Placental pericyte (primary cell): Measurements from ENCODE around the gene TMEM38A. TPM values are rescaled to one million over a fixed set of nuclear protein-coding genes. Genes with fewer than 3 reads are reported as not detected.

Source experiments
- small RNA-seq: library from RNA; depleted of rRNA; stranded (forward); fragments of <200 nt; gene quantifications from one replicate; pipeline ENCODE3, GENCODE V24; 2012; ENCODE audit warnings: low replicate concordance
- total RNA-seq: library from RNA; depleted of rRNA; stranded (reverse); fragments of >200 nt; gene quantifications from 2 replicates; pipeline ENCODE4 v1.2.3, GENCODE V29; 2012

TMEM38A gene
- total RNA-seq, result 0.57 and 2.2 TPM in 2 replicates

GRCh38 chr19:16660763-16661479 lies at the start of gene TMEM38A:
Gene TMEM38A, plus strand, starts transcription at chr19:16661139. Its CDS starts 79 bp downstream, at chr19:16661218.

GRCh38 chr19:16628183-16628983 lies 32.6 kb upstream of the TMEM38A start, which contains the start of gene MED26:
Gene MED26, minus strand, starts transcription at chr19:16628204. Its CDS starts 261 bp downstream, at chr19:16627943.

GRCh38 chr19:16659832-16660708 lies 869 bp upstream of the TMEM38A start, which contains the start of gene SMIM7:
Gene SMIM7, minus strand, starts transcription at chr19:16660144. Its CDS starts 34 bp downstream, at chr19:16660110.

Small RNA genes within 50 kb of the gene (small RNA-seq; reads per million reads assigned to genes)
- not detected for gene AC008737.2

Other genes with a start within 250 kb of the TMEM38A start
- 14.9 and 16.0 TPM in 2 replicates for gene EPS15L1, start 189.2 kb upstream of the TMEM38A start, total RNA-seq
- gene CALR3, start 165.0 kb upstream of the TMEM38A start, total RNA-seq, result not detected in 2 replicates
- gene C19orf44, start 164.7 kb upstream of the TMEM38A start, total RNA-seq, result 4.6 and 5.9 TPM in 2 replicates
- gene CHERP, start 118.7 kb upstream of the TMEM38A start, total RNA-seq, result 7.9 and 9.2 TPM in 2 replicates
- 46.8 and 54.1 TPM in 2 replicates for gene SLC35E1, start 88.7 kb upstream of the TMEM38A start, total RNA-seq
- gene MED26, start 32.9 kb upstream of the TMEM38A start, total RNA-seq, result 5.0 and 11.0 TPM in 2 replicates
- gene SMIM7, start 995 bp upstream of the TMEM38A start, total RNA-seq, result 63.4 and 68.9 TPM in 2 replicates
- gene NWD1, start 58.7 kb downstream of the TMEM38A start, total RNA-seq, result not detected in 2 replicates
- 28.0 and 37.7 TPM in 2 replicates for gene SIN3B, start 168.3 kb downstream of the TMEM38A start, total RNA-seq
- gene F2RL3, start 227.9 kb downstream of the TMEM38A start, total RNA-seq, result 1.3 and 10.9 TPM in 2 replicates